Measurements from ENCODE around the gene LATS2.
A peak's percentile ranks its signal among the peaks of the same experiment; 100 is the strongest.
"Not testable (repeated sequence)": the region's sequence is repeated elsewhere in the genome, so short reads cannot be mapped to it uniquely, and the experiment has no call there.

Gene LATS2

GRCh38 chr13:20953245-20953931, 108.0 kb downstream of the LATS2 start:
- H3K4me1 ChIP-seq (ENCODE audit: control insufficient read depth, insufficient read depth, low read length) = peaks cover 4% of the 10 kb centered on the region; the same call in 1 of the 2 replicates
- no peak overlapping the region for H3K27ac ChIP-seq (ENCODE audit: low read depth, low read length)
- no peaks in the 10 kb centered on the region for H3K36me3 ChIP-seq (ENCODE audit: control insufficient read depth, insufficient read depth, low read length)
- no peak overlapping the region for H3K9ac ChIP-seq (ENCODE audit: low read length)
- no peaks in the 10 kb centered on the region for H3K9me3 ChIP-seq (ENCODE audit: control insufficient read depth, insufficient read depth, low read depth, low read length)
- H3K27me3 ChIP-seq (ENCODE audit: control insufficient read depth, insufficient read depth, low read length) = no peaks in the 10 kb centered on the region
- no peak overlapping the region for H3K4me3 ChIP-seq (ENCODE audit: low read depth, low read length)

- Histone ChIP-seq H3K27ac (ENCODE audit: low read depth, low read length) (no peak overlapping the region), H3K9me3 (ENCODE audit: control insufficient read depth, insufficient read depth, low read depth, low read length) (no peaks in the 10 kb centered on the region), H3K4me3 (ENCODE audit: low read depth, low read length) (no peak overlapping the region), H3K27me3 (ENCODE audit: control insufficient read depth, insufficient read depth, low read length) (no peaks in the 10 kb centered on the region), H3K36me3 (ENCODE audit: control insufficient read depth, insufficient read depth, low read length) (no peaks in the 10 kb centered on the region), H3K9ac (ENCODE audit: low read length) (no peak overlapping the region), H3K4me1 (ENCODE audit: control insufficient read depth, insufficient read depth, low read length) (peaks cover 4% of the 10 kb centered on the region; the same call in 1 of the 2 replicates)
These were observed 108.5 kb downstream of the LATS2 start for GRCh38 chr13:20952838-20953237.

GRCh38 chr13:20948001-20948400, 113.4 kb downstream of the LATS2 start:
- peaks cover 23% of the 10 kb centered on the region for H3K27me3 ChIP-seq (ENCODE audit: control insufficient read depth, insufficient read depth, low read length)
- not testable (repeated sequence) for H3K9me3 ChIP-seq (ENCODE audit: control insufficient read depth, insufficient read depth, low read depth, low read length); H3K9ac ChIP-seq (ENCODE audit: low read length); H3K4me3 ChIP-seq (ENCODE audit: low read depth, low read length); H3K4me1 ChIP-seq (ENCODE audit: control insufficient read depth, insufficient read depth, low read length); H3K36me3 ChIP-seq (ENCODE audit: control insufficient read depth, insufficient read depth, low read length); H3K27ac ChIP-seq (ENCODE audit: low read depth, low read length)

GRCh38 chr13:20945952-20946383, 115.4 kb downstream of the LATS2 start:
- Histone ChIP-seq H3K36me3 (ENCODE audit: control insufficient read depth, insufficient read depth, low read length) (no peaks in the 10 kb centered on the region), H3K27ac (ENCODE audit: low read depth, low read length) (no peak overlapping the region), H3K9ac (ENCODE audit: low read length) (no peak overlapping the region), H3K4me3 (ENCODE audit: low read depth, low read length) (peak overlapping the region; percentile 57), H3K4me1 (ENCODE audit: control insufficient read depth, insufficient read depth, low read length) (no peaks in the 10 kb centered on the region), H3K27me3 (ENCODE audit: control insufficient read depth, insufficient read depth, low read length) (peaks cover 23% of the 10 kb centered on the region), H3K9me3 (ENCODE audit: control insufficient read depth, insufficient read depth, low read depth, low read length) (no peaks in the 10 kb centered on the region)

GRCh38 chr13:20942938-20943559, 118.3 kb downstream of the LATS2 start:
- Histone ChIP-seq H3K9me3 (ENCODE audit: control insufficient read depth, insufficient read depth, low read depth, low read length) (no peaks in the 10 kb centered on the region), H3K27ac (ENCODE audit: low read depth, low read length) (no peak overlapping the region), H3K36me3 (ENCODE audit: control insufficient read depth, insufficient read depth, low read length) (no peaks in the 10 kb centered on the region), H3K9ac (ENCODE audit: low read length) (no peak overlapping the region), H3K27me3 (ENCODE audit: control insufficient read depth, insufficient read depth, low read length) (peaks cover 23% of the 10 kb centered on the region), H3K4me1 (ENCODE audit: control insufficient read depth, insufficient read depth, low read length) (peaks cover 11% of the 10 kb centered on the region), H3K4me3 (ENCODE audit: low read depth, low read length) (no peak overlapping the region)

GRCh38 chr13:20940511-20940910, 120.9 kb downstream of the LATS2 start:
- H3K36me3 ChIP-seq (ENCODE audit: control insufficient read depth, insufficient read depth, low read length); H3K27ac ChIP-seq (ENCODE audit: low read depth, low read length); H3K4me3 ChIP-seq (ENCODE audit: low read depth, low read length); H3K9me3 ChIP-seq (ENCODE audit: control insufficient read depth, insufficient read depth, low read depth, low read length); H3K9ac ChIP-seq (ENCODE audit: low read length): not testable (repeated sequence)
- peaks cover 12% of the 10 kb centered on the region for H3K27me3 ChIP-seq (ENCODE audit: control insufficient read depth, insufficient read depth, low read length)
- H3K4me1 ChIP-seq (ENCODE audit: control insufficient read depth, insufficient read depth, low read length) = peaks cover 11% of the 10 kb centered on the region

GRCh38 chr13:20940083-20940482, 121.3 kb downstream of the LATS2 start:
- Histone ChIP-seq H3K4me1 (ENCODE audit: control insufficient read depth, insufficient read depth, low read length) (peaks cover 11% of the 10 kb centered on the region), H3K36me3 (ENCODE audit: control insufficient read depth, insufficient read depth, low read length) (no peaks in the 10 kb centered on the region), H3K9ac (ENCODE audit: low read length) (no peak overlapping the region), H3K9me3 (ENCODE audit: control insufficient read depth, insufficient read depth, low read depth, low read length) (no peaks in the 10 kb centered on the region), H3K27me3 (ENCODE audit: control insufficient read depth, insufficient read depth, low read length) (peaks cover 8% of the 10 kb centered on the region), H3K4me3 (ENCODE audit: low read depth, low read length) (no peak overlapping the region), H3K27ac (ENCODE audit: low read depth, low read length) (no peak overlapping the region)

- Histone ChIP-seq H3K36me3 (ENCODE audit: control insufficient read depth, insufficient read depth, low read length) (no peaks in the 10 kb centered on the region), H3K27ac (ENCODE audit: low read depth, low read length) (no peak overlapping the region), H3K4me1 (ENCODE audit: control insufficient read depth, insufficient read depth, low read length) (peaks cover 11% of the 10 kb centered on the region), H3K9me3 (ENCODE audit: control insufficient read depth, insufficient read depth, low read depth, low read length) (no peaks in the 10 kb centered on the region), H3K9ac (ENCODE audit: low read length) (no peak overlapping the region), H3K4me3 (ENCODE audit: low read depth, low read length) (no peak overlapping the region), H3K27me3 (ENCODE audit: control insufficient read depth, insufficient read depth, low read length) (peaks cover 3% of the 10 kb centered on the region)
These were observed 121.7 kb downstream of the LATS2 start for GRCh38 chr13:20939662-20940061.

- H3K9me3 ChIP-seq (ENCODE audit: control insufficient read depth, insufficient read depth, low read depth, low read length) = no peaks in the 10 kb centered on the region
- no peaks in the 10 kb centered on the region for H3K27me3 ChIP-seq (ENCODE audit: control insufficient read depth, insufficient read depth, low read length)
- H3K27ac ChIP-seq (ENCODE audit: low read depth, low read length) = no peak overlapping the region
- H3K36me3 ChIP-seq (ENCODE audit: control insufficient read depth, insufficient read depth, low read length) = no peaks in the 10 kb centered on the region
- no peak overlapping the region for H3K9ac ChIP-seq (ENCODE audit: low read length)
- H3K4me3 ChIP-seq (ENCODE audit: low read depth, low read length) = no peak overlapping the region
- H3K4me1 ChIP-seq (ENCODE audit: control insufficient read depth, insufficient read depth, low read length) = peaks cover 11% of the 10 kb centered on the region
These were observed 123.1 kb downstream of the LATS2 start for GRCh38 chr13:20938302-20938701.

GRCh38 chr13:20927596-20928257, 133.7 kb downstream of the LATS2 start:
- no peak overlapping the region for H3K27ac ChIP-seq (ENCODE audit: low read depth, low read length)
- no peaks in the 10 kb centered on the region for H3K36me3 ChIP-seq (ENCODE audit: control insufficient read depth, insufficient read depth, low read length)
- no peak overlapping the region for H3K9ac ChIP-seq (ENCODE audit: low read length)
- H3K9me3 ChIP-seq (ENCODE audit: control insufficient read depth, insufficient read depth, low read depth, low read length) = no peaks in the 10 kb centered on the region
- no peak overlapping the region for H3K4me3 ChIP-seq (ENCODE audit: low read depth, low read length)
- no peaks in the 10 kb centered on the region for H3K4me1 ChIP-seq (ENCODE audit: control insufficient read depth, insufficient read depth, low read length)
- H3K27me3 ChIP-seq (ENCODE audit: control insufficient read depth, insufficient read depth, low read length) = no peaks in the 10 kb centered on the region

GRCh38 chr13:20925395-20925790, 136.0 kb downstream of the LATS2 start:
- not testable (repeated sequence) for H3K9ac ChIP-seq (ENCODE audit: low read length); H3K27me3 ChIP-seq (ENCODE audit: control insufficient read depth, insufficient read depth, low read length); H3K27ac ChIP-seq (ENCODE audit: low read depth, low read length); H3K4me3 ChIP-seq (ENCODE audit: low read depth, low read length); H3K36me3 ChIP-seq (ENCODE audit: control insufficient read depth, insufficient read depth, low read length); H3K9me3 ChIP-seq (ENCODE audit: control insufficient read depth, insufficient read depth, low read depth, low read length); H3K4me1 ChIP-seq (ENCODE audit: control insufficient read depth, insufficient read depth, low read length)
